Loucy (cell line): ENCODE data around the gene CRYBA4.

Source experiments
- EZH2phosphoT487 ChIP-seq: fragments of 200-600 bp; IDR thresholded peaks from 2 replicates; pipeline ENCODE4 v1.6.1; 2018; ENCODE audit warnings: antibody characterized with exemption, mild to moderate bottlenecking, moderate library complexity, borderline replicate concordance
- TF ChIP-seq, protein P1 (sequence below): fragments of 200-600 bp; sonication (generic); conservative IDR thresholded peaks from 2 replicates; pipeline ENCODE4 v1.5.1; 2014; ENCODE audit warnings: mild to moderate bottlenecking, antibody characterized with exemption, low read length

DNA sequence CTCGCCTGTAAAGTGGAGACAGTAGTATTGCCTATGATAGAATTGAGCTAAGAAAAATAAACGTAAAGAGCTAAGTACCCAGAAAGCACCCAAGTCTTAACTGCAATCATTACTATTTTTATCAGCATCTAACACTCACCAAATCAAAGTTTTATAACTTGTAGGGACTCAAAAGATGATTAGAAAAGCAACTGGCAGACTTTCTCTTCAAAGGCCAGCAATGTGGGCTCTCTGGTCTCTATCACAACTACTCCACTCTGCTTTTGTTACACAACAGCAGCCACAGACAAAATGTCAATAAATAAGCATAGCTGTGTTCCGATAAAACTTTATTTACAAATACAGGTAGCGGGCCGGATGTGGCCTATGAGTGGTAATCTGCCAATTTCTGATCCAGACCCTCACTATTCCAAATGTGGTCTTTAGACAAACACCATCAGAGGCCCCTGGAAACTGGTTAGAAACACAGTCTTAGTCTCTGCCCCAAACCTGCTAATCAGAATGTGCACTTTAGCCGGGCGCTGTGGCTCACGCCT is 40.1 kb upstream of the CRYBA4 start:
- TF ChIP-seq EZH2phosphoT487, result no peak
- TF ChIP-seq, protein P1, sequence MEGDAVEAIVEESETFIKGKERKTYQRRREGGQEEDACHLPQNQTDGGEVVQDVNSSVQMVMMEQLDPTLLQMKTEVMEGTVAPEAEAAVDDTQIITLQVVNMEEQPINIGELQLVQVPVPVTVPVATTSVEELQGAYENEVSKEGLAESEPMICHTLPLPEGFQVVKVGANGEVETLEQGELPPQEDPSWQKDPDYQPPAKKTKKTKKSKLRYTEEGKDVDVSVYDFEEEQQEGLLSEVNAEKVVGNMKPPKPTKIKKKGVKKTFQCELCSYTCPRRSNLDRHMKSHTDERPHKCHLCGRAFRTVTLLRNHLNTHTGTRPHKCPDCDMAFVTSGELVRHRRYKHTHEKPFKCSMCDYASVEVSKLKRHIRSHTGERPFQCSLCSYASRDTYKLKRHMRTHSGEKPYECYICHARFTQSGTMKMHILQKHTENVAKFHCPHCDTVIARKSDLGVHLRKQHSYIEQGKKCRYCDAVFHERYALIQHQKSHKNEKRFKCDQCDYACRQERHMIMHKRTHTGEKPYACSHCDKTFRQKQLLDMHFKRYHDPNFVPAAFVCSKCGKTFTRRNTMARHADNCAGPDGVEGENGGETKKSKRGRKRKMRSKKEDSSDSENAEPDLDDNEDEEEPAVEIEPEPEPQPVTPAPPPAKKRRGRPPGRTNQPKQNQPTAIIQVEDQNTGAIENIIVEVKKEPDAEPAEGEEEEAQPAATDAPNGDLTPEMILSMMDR, result no peak
